IMR-90 (cell line): ENCODE data around the gene ADAMTS17. TPM values are rescaled to one million over a fixed set of nuclear protein-coding genes. Genes with fewer than 3 reads are reported as not detected.

Experiments used
- ATAC-seq: fragments of 200-7000 bp; cut with Tn5 transposase; 2 replicates; pipeline ENCODE4 v1.9.1; 2020; ENCODE audit warnings: low read depth, mild to moderate bottlenecking, moderate library complexity
- BruUV-seq: library from RNA; stranded (reverse); fragments of 400-500 nt; replicated peaks from 2 replicates; lab custom pipeline; 2021; lab: Mats Ljungman, UMichigan
- CTCF ChIA-PET: fragments of 300-600 bp; formaldehyde crosslinking; extraction: SDS; loops from one replicate; lab custom pipeline; 2021; ENCODE audit warnings: antibody characterized with exemption; lab: Yijun Ruan, JAX
- POLR2A ChIA-PET: fragments of 300-600 bp; sonication (Branson Sonifier 250); formaldehyde crosslinking; loops from one replicate; lab custom pipeline; 2022; ENCODE audit warnings: antibody characterized with exemption; ENCODE audit not compliant: unreplicated experiment; lab: Charles Lee
- DNase-seq: peaks from one replicate; pipeline ENCODE4 v3.0.0; 2013
- H2AFZ ChIP-seq: replicated peaks from 2 replicates; pipeline ENCODE3; 2013; ENCODE audit warnings: low read length, mild to moderate bottlenecking; ENCODE audit not compliant: poor library complexity
- H2AK5ac ChIP-seq: 2 replicates; pipeline ENCODE4 v1.6.1; 2013; ENCODE audit warnings: low read depth, low read length, inconsistent platforms
- H2AK9ac ChIP-seq: replicated peaks from 2 replicates; pipeline ENCODE3; 2013; ENCODE audit warnings: mild to moderate bottlenecking, low read depth, low read length, moderate library complexity; ENCODE audit not compliant: poor library complexity
- H2BK120ac ChIP-seq: 2 replicates; pipeline ENCODE4 v1.6.1; 2013; ENCODE audit warnings: low read depth, low read length, inconsistent platforms
- H2BK15ac ChIP-seq: 3 replicates; pipeline ENCODE4 v1.6.1; 2013; ENCODE audit warnings: low read depth, low read length, inconsistent platforms
- H2BK20ac ChIP-seq: 2 replicates; pipeline ENCODE4 v1.6.1; 2013; ENCODE audit warnings: low read depth, mild to moderate bottlenecking, inconsistent platforms, low read length, moderate library complexity
- H2BK5ac ChIP-seq: 2 replicates; pipeline ENCODE4 v1.6.1; 2013; ENCODE audit warnings: mild to moderate bottlenecking, low read depth, low read length, inconsistent platforms; ENCODE audit not compliant: poor library complexity, severe bottlenecking
- H3K14ac ChIP-seq: replicated peaks from 2 replicates; pipeline ENCODE4 v1.6.1; 2013; ENCODE audit warnings: low read depth, low read length, inconsistent platforms
- H3K18ac ChIP-seq: 2 replicates; pipeline ENCODE4 v1.6.1; 2013; ENCODE audit warnings: low read depth, low read length, control low read depth
- H3K23ac ChIP-seq: 2 replicates; pipeline ENCODE4 v1.6.1; 2013; ENCODE audit warnings: low read depth, low read length, inconsistent platforms
- H3K27ac ChIP-seq: 2 replicates; pipeline ENCODE4 v1.5.1; 2013; ENCODE audit warnings: mild to moderate bottlenecking, control low read depth, low read length; ENCODE audit not compliant: insufficient read depth
- H3K27me3 ChIP-seq: 2 replicates; pipeline ENCODE4 v1.6.1; 2013; ENCODE audit warnings: low read length; ENCODE audit not compliant: control insufficient read depth, insufficient read depth
- H3K36me3 ChIP-seq: 2 replicates; pipeline ENCODE4 v1.6.1; 2013; ENCODE audit warnings: low read length, mixed read lengths; ENCODE audit not compliant: control insufficient read depth, insufficient read depth
- H3K4ac ChIP-seq: 2 replicates; pipeline ENCODE4 v1.6.1; 2013; ENCODE audit warnings: low read depth, low read length, inconsistent platforms
- H3K4me1 ChIP-seq: 2 replicates; pipeline ENCODE4 v1.6.1; 2013; ENCODE audit warnings: low read length, mixed read lengths; ENCODE audit not compliant: control insufficient read depth, insufficient read depth
- H3K4me2 ChIP-seq: 2 replicates; pipeline ENCODE4 v1.6.1; 2013; ENCODE audit warnings: low read depth, mild to moderate bottlenecking, control low read depth, low read length, moderate library complexity
- H3K4me3 ChIP-seq: 2 replicates; pipeline ENCODE4 v1.5.1; 2013; ENCODE audit warnings: low read depth, mild to moderate bottlenecking, control low read depth, low read length, moderate library complexity; ENCODE audit not compliant: insufficient read depth
- H3K56ac ChIP-seq: 2 replicates; pipeline ENCODE4 v1.6.1; 2013; ENCODE audit warnings: low read length, inconsistent platforms; ENCODE audit not compliant: insufficient read depth; ENCODE audit errors: extremely low read depth
- H3K79me1 ChIP-seq, 2 experiments: 2 replicates each; pipeline ENCODE4 v1.6.1; 2013; ENCODE audit warnings: low read length in 2 of 2, inconsistent platforms in 1 of 2, low read depth in 1 of 2
- H3K9ac ChIP-seq: 2 replicates; pipeline ENCODE4 v1.6.1; 2013; ENCODE audit warnings: low read depth, low read length, control low read depth
- H3K9me1 ChIP-seq: 2 replicates; pipeline ENCODE4 v1.6.1; 2013; ENCODE audit warnings: low read length, inconsistent platforms; ENCODE audit not compliant: insufficient read depth
- H3K9me3 ChIP-seq: 2 replicates; pipeline ENCODE4 v1.6.1; 2013; ENCODE audit warnings: low read length; ENCODE audit not compliant: control insufficient read depth, insufficient read depth
- H4K20me1 ChIP-seq: 2 replicates; pipeline ENCODE4 v1.6.1; 2013; ENCODE audit warnings: low read length, inconsistent platforms; ENCODE audit not compliant: insufficient read depth
- H4K5ac ChIP-seq: 2 replicates; pipeline ENCODE4 v1.6.1; 2013; ENCODE audit warnings: mild to moderate bottlenecking, low read depth, low read length, control low read depth
- H4K8ac ChIP-seq, 2 experiments: 2 replicates each; pipeline ENCODE4 v1.6.1; 2013; ENCODE audit warnings: low read depth in 2 of 2, low read length in 2 of 2, control low read depth in 1 of 2, inconsistent platforms in 1 of 2
- H4K91ac ChIP-seq: 2 replicates; pipeline ENCODE4 v1.6.1; 2013; ENCODE audit warnings: low read depth, low read length, inconsistent platforms; ENCODE audit not compliant: insufficient read depth
- CEBPB ChIP-seq: IDR thresholded peaks from 2 replicates; pipeline ENCODE4 v1.6.1; 2012; ENCODE audit warnings: low read depth, low read length, improper control_type of control experiment
- MAZ ChIP-seq: IDR thresholded peaks from 2 replicates; pipeline ENCODE4 v1.6.1; 2012; ENCODE audit warnings: low read depth, mild to moderate bottlenecking, low read length, improper control_type of control experiment, moderate library complexity, borderline replicate concordance
- WGBS, 2 experiments: methylation state at CpG; one replicate each; pipeline versions ENCODE4 v1.1.5 to v1.1.7; 2013; ENCODE audit warnings: missing lambda C conversion rate in 2 of 2; ENCODE audit not compliant: insufficient read length in 1 of 2; ENCODE audit errors: extremely low coverage in 2 of 2; 5-methylcytosine and 5-hydroxymethylcytosine counted together
- dilution Hi-C: fragments of 300-500 bp; cut with HindIII; formaldehyde crosslinking; loops from one replicate; pipeline ENCODE4 v1.14.3; 2018; ENCODE audit warnings: low sequenced_read_pairs; ENCODE audit not compliant: unreplicated experiment
- in situ Hi-C: fragments of 300-500 bp; cut with MboI; formaldehyde crosslinking; loops from 3 replicates; pipeline ENCODE4 v1.14.3; 2019; ENCODE audit warnings: low sequenced_read_pairs, inconsistent platforms, mixed read lengths
- intact Hi-C: fragments of 100-400 bp; cut with micrococcal nuclease; formaldehyde crosslinking; loops from 2 replicates; pipeline ENCODE4 v1.10.0; 2022
- polyA plus RNA-seq, 3 experiments: library from polyadenylated mRNA; depleted of rRNA; stranded (reverse); fragments of >200 nt; gene quantifications; 2 replicates each; pipeline ENCODE4 v1.2.3, GENCODE V29; 2012; ENCODE audit warnings: low replicate concordance in 1 of 3
- total RNA-seq: library from RNA; depleted of rRNA; stranded (reverse); fragments of >200 nt; gene quantifications from 2 replicates; pipeline ENCODE4 v1.2.3, GENCODE V29; 2012
- TF ChIP-seq, protein P1 (sequence below): fragments of 150-350 bp; IDR thresholded peaks from 2 replicates; pipeline ENCODE4 v1.6.1; 2016; ENCODE audit warnings: low read depth, mild to moderate bottlenecking, low read length, moderate library complexity, borderline replicate concordance

ADAMTS17 gene
- total and polyA plus RNA-seq, 2 of the 4 experiments (the other 2 are of a cell fraction): 0.03 TPM; not detected in 1

DNA sequence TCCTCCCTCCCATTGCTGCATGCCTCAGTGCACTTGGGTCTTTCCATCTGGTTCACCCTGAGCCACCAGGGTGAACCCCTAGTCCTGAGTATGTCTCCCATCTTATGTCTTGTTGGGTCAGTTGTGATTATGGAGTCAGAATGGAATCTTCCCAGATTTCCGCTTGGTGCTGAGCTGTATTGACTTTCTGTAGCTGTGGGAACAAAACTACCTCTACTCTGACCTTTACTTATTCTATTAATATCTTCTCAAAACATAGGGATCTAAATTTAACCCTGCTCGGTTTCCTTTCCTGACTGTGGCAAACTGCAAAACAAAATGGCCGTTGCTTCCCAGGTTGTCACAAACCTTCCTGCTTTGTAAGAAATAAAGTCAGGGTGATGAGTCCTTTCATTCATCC lies 312.7 kb downstream of the ADAMTS17 start:
- no peak for TF ChIP-seq MAZ
- TF ChIP-seq CEBPB: no peak
- TF ChIP-seq, protein P1, sequence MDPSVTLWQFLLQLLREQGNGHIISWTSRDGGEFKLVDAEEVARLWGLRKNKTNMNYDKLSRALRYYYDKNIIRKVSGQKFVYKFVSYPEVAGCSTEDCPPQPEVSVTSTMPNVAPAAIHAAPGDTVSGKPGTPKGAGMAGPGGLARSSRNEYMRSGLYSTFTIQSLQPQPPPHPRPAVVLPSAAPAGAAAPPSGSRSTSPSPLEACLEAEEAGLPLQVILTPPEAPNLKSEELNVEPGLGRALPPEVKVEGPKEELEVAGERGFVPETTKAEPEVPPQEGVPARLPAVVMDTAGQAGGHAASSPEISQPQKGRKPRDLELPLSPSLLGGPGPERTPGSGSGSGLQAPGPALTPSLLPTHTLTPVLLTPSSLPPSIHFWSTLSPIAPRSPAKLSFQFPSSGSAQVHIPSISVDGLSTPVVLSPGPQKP: no peak
- Histone ChIP-seq H2BK15ac (no peak overlapping the region), H3K14ac (no peak overlapping the region), H3K4me3 (no peak overlapping the region), H3K27me3 (no peaks in the 10 kb centered on the region), H3K9me3 (peaks cover 16% of the 10 kb centered on the region), H2AK5ac (no peak overlapping the region), H3K18ac (no peak overlapping the region), H3K4me2 (no peak overlapping the region), H3K9ac (no peak overlapping the region), H3K4me1 (no peaks in the 10 kb centered on the region), H3K27ac (no peak overlapping the region), H4K91ac (no peak overlapping the region), H3K23ac (no peak overlapping the region), H3K79me1 (no peaks in the 10 kb centered on the region), H3K36me3 (no peaks in the 10 kb centered on the region), H3K4ac (no peak overlapping the region), H3K9me1 (no peaks in the 10 kb centered on the region), H2BK120ac (no peak overlapping the region), H4K20me1 (no peaks in the 10 kb centered on the region), H2BK20ac (no peak overlapping the region), H4K5ac (no peak overlapping the region), H4K8ac (no peak overlapping the region), H2BK5ac (no peak overlapping the region), H2AFZ (no peak overlapping the region), H3K56ac (no peak overlapping the region), H2AK9ac (no peak overlapping the region)
- DNase-seq (no peak), ATAC-seq (no peak)
- intact Hi-C loops (no loop called here), in situ Hi-C loops (no loop called here), dilution Hi-C loops (no loop called here)
- no TSS peak for BruUV-seq
- POLR2A ChIA-PET: no interaction called here
- CTCF ChIA-PET: no interaction called here
- no CpG with 5 or more reads among the region's 3 CpGs for WGBS, 2 experiments
